ENCODE data around the gene GLS. TPM values are rescaled to one million over a fixed set of nuclear protein-coding genes. Genes with fewer than 3 reads are reported as not detected.
A peak's percentile ranks its signal among the peaks of the same experiment; 100 is the strongest.

GLS gene
- total RNA-seq, 1 donor from 2014 or later = 185 TPM

DNA sequence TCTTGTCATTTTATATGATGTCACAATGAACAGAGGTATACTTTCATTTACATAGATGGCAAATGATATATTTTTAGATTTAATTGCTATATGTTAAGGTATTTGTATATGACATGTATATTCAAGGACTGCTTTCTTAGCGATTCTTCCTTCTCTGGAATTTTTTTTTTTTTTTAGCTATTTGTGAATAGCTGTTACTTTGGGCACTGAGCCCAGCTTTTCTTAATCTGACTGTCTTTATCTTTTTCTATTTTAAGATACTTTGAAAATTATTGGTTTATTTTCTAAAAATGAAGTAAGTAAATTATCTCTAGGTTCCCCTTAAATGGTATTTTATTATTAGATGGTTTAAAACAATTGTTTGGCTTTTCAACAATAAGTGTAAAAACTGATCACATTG, 4.0 kb upstream of the GLS start:
- no peak for DNase-seq (ENCODE audit: low spot score in 2 of 2, unreplicated experiment in 2 of 2)
- TF ChIP-seq, protein P1, sequence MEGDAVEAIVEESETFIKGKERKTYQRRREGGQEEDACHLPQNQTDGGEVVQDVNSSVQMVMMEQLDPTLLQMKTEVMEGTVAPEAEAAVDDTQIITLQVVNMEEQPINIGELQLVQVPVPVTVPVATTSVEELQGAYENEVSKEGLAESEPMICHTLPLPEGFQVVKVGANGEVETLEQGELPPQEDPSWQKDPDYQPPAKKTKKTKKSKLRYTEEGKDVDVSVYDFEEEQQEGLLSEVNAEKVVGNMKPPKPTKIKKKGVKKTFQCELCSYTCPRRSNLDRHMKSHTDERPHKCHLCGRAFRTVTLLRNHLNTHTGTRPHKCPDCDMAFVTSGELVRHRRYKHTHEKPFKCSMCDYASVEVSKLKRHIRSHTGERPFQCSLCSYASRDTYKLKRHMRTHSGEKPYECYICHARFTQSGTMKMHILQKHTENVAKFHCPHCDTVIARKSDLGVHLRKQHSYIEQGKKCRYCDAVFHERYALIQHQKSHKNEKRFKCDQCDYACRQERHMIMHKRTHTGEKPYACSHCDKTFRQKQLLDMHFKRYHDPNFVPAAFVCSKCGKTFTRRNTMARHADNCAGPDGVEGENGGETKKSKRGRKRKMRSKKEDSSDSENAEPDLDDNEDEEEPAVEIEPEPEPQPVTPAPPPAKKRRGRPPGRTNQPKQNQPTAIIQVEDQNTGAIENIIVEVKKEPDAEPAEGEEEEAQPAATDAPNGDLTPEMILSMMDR (IDR thresholded peaks at IDR 0.05; ENCODE audit: unreplicated experiment) = no peak
- Mint-ChIP-seq H3K4me3 (no peak overlapping the region), H3K4me1 (peaks cover 6% of the 10 kb centered on the region), H3K27me3 (ENCODE audit: low read depth) (no peaks in the 10 kb centered on the region), H3K36me3 (no peaks in the 10 kb centered on the region), H3K27ac (no peak overlapping the region), H3K9me3 (peaks cover under 1% of the 10 kb centered on the region)

DNA sequence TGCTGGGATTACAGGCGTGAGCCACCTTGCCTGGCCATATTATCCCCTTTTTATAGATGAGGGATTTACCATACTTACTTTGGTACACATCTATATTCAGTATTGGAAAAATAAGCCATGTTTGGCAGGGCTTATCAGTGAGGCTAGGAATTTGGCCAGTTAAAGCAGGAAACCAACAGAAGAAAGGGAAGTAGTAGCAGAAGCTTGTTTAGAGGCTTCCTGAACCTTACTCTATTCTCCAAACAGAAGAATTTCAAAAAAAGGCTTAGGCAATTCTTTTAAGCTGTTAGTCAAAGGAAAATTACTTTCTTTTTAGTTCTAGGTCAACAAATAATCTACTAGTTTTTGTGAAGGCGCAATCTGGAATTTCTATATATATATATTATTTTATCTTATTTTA, 3.2 kb upstream of the GLS start:
- DNase-seq (ENCODE audit: low spot score in 2 of 2, unreplicated experiment in 2 of 2) = no peak
- Mint-ChIP-seq H3K4me3 (no peak overlapping the region), H3K27me3 (ENCODE audit: low read depth) (no peaks in the 10 kb centered on the region), H3K36me3 (no peaks in the 10 kb centered on the region), H3K27ac (no peak overlapping the region), H3K9me3 (no peaks in the 10 kb centered on the region), H3K4me1 (peaks cover 13% of the 10 kb centered on the region)
- TF ChIP-seq, protein P1 (IDR thresholded peaks at IDR 0.05; ENCODE audit: unreplicated experiment) = no peak

DNA sequence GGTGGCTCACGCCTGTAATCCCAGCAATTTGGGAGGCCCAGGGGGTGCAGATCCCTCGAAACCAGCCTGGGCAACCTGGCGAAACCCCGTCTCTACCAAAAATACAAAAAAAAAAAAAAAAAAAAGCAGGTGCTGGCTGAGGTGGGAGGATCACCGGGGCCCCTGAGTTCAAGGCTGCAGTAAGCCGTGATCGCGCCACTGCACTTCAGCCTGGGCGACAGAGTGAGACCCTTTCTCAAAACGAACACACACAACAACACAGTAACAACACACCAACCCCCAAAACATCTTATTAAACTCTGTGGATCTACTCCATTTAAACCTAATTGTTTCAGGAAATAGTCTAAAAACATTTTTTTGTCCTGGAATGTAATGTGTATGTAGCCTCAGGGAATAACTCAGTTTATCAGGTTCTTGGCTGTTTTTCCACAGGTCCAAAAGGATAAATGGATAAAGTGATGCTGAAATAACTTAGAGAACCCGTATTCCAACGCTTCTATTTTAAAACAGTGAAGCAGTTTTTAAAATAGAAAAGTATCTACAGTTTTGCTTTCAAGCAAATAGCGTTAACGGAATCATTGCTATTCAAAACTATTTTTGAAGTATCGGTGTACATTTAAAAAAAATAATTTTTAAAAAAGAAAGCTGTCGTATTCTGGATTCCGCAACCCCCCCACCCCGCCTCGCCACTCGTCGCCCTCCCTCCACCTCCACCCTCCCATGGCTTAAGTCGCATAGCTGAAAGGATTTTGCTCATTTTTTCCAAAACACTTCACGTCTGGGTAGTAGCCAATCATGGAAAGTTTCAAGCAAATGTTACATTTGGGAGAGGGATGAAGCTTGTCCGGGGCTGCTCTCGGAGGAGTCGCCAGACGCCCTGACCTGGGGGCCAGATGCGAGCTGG, 895 bp upstream of the GLS start:
- no peak for DNase-seq (ENCODE audit: low spot score in 2 of 2, unreplicated experiment in 2 of 2)
- Mint-ChIP-seq H3K36me3 (no peaks in the 10 kb centered on the region), H3K4me3 (peak overlapping the region; percentile 96), H3K27ac (peak overlapping the region; percentile 94), H3K9me3 (no peaks in the 10 kb centered on the region), H3K27me3 (ENCODE audit: low read depth) (no peaks in the 10 kb centered on the region), H3K4me1 (peaks cover 33% of the 10 kb centered on the region)
- TF ChIP-seq, protein P1 (IDR thresholded peaks at IDR 0.05; ENCODE audit: unreplicated experiment) = no peak

DNA sequence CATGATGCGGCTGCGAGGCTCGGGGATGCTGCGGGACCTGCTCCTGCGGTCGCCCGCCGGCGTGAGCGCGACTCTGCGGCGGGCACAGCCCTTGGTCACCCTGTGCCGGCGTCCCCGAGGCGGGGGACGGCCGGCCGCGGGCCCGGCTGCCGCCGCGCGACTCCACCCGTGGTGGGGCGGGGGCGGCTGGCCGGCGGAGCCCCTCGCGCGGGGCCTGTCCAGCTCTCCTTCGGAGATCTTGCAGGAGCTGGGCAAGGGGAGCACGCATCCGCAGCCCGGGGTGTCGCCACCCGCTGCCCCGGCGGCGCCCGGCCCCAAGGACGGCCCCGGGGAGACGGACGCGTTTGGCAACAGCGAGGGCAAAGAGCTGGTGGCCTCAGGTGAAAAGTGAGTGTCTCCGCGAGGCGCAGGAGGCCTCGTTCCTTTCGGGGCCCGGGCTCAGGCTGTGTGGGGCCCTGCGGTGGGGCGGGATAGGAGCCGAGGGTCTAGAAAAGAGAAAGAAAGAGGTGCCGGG, 520 bp downstream of the GLS start:
- H3K27ac Mint-ChIP-seq = peak overlapping the region; percentile 81
- no peaks in the 10 kb centered on the region for H3K36me3 Mint-ChIP-seq
- H3K9me3 Mint-ChIP-seq = no peaks in the 10 kb centered on the region
- TF ChIP-seq, protein P1 (IDR thresholded peaks at IDR 0.05; ENCODE audit: unreplicated experiment) = no peak
- H3K27me3 Mint-ChIP-seq (ENCODE audit: low read depth) = no peaks in the 10 kb centered on the region
- H3K4me1 Mint-ChIP-seq = peaks cover 38% of the 10 kb centered on the region
- DNase-seq (ENCODE audit: low spot score in 2 of 2, unreplicated experiment in 2 of 2) = peak; percentile 24 to 63
- H3K4me3 Mint-ChIP-seq = peak overlapping the region; percentile 96

DNA sequence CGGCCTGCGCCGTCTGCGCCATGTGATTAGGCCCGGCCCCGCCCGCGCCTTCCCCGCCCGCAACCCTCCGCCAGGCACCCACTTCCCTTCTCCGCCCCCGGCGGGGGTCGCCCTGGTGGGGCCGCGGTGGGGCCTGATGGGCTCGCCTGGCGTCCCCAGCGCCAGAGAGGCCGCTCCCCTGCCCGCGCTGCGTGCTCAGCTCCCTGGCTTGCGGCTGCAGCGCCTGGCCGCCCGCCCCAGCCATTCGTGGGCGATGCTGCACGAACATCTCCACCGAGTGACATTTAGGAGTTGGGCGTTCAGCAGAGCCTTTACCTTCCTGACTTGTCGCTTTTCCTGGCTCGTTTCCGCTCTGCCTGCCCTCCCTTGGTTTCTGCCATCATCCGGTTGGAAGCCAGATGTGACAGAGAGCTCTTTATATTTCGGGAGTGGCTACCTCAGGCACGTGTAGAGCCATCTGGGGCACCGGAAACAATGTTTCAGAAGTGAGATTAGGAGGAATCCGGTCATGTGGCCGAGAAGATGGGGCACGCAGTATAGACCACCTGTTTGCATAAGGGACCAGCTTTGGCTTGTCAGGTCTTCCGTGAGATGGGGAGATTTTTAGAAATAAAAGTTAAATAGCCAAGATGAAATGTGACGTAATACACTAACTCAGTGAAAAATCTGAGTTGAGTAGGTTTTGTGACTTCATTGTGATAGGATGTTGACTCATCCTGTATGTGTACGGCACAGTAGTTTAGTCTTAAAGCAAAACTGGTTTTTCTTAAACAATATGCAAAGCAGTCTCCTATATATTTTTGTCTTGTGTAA, 1.2 kb downstream of the GLS start:
- TF ChIP-seq, protein P1 (IDR thresholded peaks at IDR 0.05; ENCODE audit: unreplicated experiment) = no peak
- Mint-ChIP-seq H3K4me3 (peak overlapping the region; percentile 95), H3K27ac (peak overlapping the region; percentile 89), H3K9me3 (no peaks in the 10 kb centered on the region), H3K4me1 (peaks cover 38% of the 10 kb centered on the region), H3K36me3 (no peaks in the 10 kb centered on the region), H3K27me3 (ENCODE audit: low read depth) (no peaks in the 10 kb centered on the region)
- DNase-seq (ENCODE audit: low spot score in 2 of 2, unreplicated experiment in 2 of 2) = peak in 1 of 2 experiments; percentile 30
